Nephron progenitor cell (in vitro differentiated cells): ENCODE data around the gene TMEM156.

Experiments
- DNase-seq: peaks from one replicate; pipeline ENCODE4 v3.0.0; 2021
- H3K27ac Mint-ChIP-seq: 2 replicates; pipeline ENCODE4 v1.8.0; 2021; ENCODE audit warnings: mild to moderate bottlenecking, moderate library complexity, mixed read lengths
- H3K27me3 Mint-ChIP-seq: 2 replicates; pipeline ENCODE4 v1.8.0; 2021; ENCODE audit warnings: mild to moderate bottlenecking, low read depth, mixed read lengths; ENCODE audit not compliant: poor library complexity
- H3K36me3 Mint-ChIP-seq: 2 replicates; pipeline ENCODE4 v1.8.0; 2021; ENCODE audit warnings: low read depth, mixed read lengths
- H3K4me1 Mint-ChIP-seq: 2 replicates; pipeline ENCODE4 v1.8.0; 2021; ENCODE audit warnings: mixed read lengths
- H3K4me3 Mint-ChIP-seq: 2 replicates; pipeline ENCODE4 v1.8.0; 2021; ENCODE audit warnings: mild to moderate bottlenecking, moderate library complexity, mixed read lengths
- H3K9me3 Mint-ChIP-seq: 2 replicates; pipeline ENCODE4 v1.8.0; 2021; ENCODE audit warnings: mild to moderate bottlenecking, moderate library complexity, mixed read lengths
- CTCF ChIP-seq: fragments of 200-600 bp; sonication (generic); IDR thresholded peaks from 2 replicates; pipeline ENCODE4 v1.5.0; 2021; ENCODE audit warnings: antibody characterized with exemption

Gene TMEM156

GRCh38 chr4:38921151-38921550, 111.1 kb downstream of the TMEM156 start:
- H3K4me3 Mint-ChIP-seq: no peak overlapping the region
- DNase-seq: no peak
- no peak for TF ChIP-seq CTCF

DNA sequence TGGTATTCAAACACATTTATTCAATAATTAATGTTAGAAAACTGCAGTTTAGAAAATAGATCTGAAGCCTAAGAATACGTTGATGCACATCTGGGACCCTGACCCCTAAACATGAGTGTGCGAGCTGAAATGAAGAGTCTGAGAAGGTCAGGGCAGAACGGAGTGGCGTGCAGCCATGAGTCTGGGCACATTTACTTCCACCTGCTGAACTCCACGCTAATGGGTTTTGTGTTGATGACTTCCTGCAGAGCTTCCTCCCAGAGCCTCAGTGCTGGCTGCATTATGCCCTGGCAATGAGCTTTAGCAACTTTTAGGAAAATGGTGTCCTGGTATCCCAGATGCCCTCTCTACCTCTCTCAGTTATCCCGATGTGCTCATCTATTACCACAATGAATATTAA, 111.5 kb downstream of the TMEM156 start:
- H3K36me3 Mint-ChIP-seq: peaks cover 8% of the 10 kb centered on the region
- DNase-seq: no peak
- no peaks in the 10 kb centered on the region for H3K9me3 Mint-ChIP-seq
- TF ChIP-seq CTCF: no peak
- no peaks in the 10 kb centered on the region for H3K27me3 Mint-ChIP-seq
- H3K4me3 Mint-ChIP-seq: no peak overlapping the region
- H3K4me1 Mint-ChIP-seq: peaks cover 52% of the 10 kb centered on the region
- H3K27ac Mint-ChIP-seq: no peak overlapping the region

More at GRCh38 chr4:38921151-38921550, 111.1 kb downstream of the TMEM156 start:
- Mint-ChIP-seq H3K9me3 (no peaks in the 10 kb centered on the region), H3K36me3 (peaks cover 3% of the 10 kb centered on the region), H3K4me1 (peaks cover 57% of the 10 kb centered on the region), H3K27ac (no peak overlapping the region), H3K27me3 (no peaks in the 10 kb centered on the region)

DNA sequence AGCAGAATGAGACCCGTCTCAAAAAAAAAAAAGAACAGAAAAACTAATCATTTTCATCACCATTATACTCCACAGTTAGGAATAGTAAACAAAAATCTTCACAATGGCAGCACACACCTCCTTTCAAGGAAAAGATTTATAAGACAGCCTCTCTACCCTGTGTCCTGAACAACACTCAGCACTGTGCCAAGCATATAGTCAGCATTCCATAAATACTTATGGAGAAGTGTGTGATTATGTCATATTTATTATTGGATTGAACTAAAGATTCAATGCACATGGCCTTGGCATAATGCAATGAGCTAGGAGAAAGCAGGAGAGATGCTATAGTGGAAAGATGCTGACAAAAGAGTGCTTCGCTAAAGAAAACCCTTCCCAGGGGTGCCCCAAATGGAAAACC, 112.0 kb downstream of the TMEM156 start:
- DNase-seq: no peak
- H3K4me1 Mint-ChIP-seq: peaks cover 47% of the 10 kb centered on the region
- H3K4me3 Mint-ChIP-seq: no peak overlapping the region
- TF ChIP-seq CTCF: no peak
- no peaks in the 10 kb centered on the region for H3K9me3 Mint-ChIP-seq
- peaks cover 13% of the 10 kb centered on the region for H3K36me3 Mint-ChIP-seq
- H3K27ac Mint-ChIP-seq: no peak overlapping the region
- peaks cover 4% of the 10 kb centered on the region for H3K27me3 Mint-ChIP-seq

DNA sequence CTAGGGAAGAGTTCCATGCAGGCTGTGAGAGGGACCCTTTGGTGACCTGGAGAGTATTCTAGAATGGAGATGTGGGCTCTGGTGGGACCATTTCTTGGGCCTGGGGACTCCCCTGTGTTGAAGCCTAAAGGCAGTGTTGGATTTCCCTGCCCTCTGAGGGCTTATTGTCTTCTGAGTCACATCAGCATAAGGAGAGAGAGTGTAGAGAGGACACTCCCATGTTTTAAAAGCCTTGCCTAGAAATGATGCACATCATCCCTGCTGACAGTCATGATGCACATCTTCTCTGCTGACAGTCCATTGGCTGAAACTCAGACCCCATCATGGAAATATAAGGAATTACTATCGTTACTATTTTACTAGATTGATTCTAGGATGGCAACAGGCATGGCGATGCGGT, 112.7 kb downstream of the TMEM156 start:
- no peak for TF ChIP-seq CTCF
- no peak for DNase-seq
- Mint-ChIP-seq H3K4me3 (no peak overlapping the region), H3K27me3 (peaks cover 5% of the 10 kb centered on the region), H3K4me1 (peaks cover 40% of the 10 kb centered on the region), H3K36me3 (peaks cover 19% of the 10 kb centered on the region), H3K27ac (no peak overlapping the region), H3K9me3 (no peaks in the 10 kb centered on the region)

GRCh38 chr4:38917481-38918025, 114.7 kb downstream of the TMEM156 start:
- Mint-ChIP-seq H3K27me3 (peaks cover 5% of the 10 kb centered on the region), H3K9me3 (no peaks in the 10 kb centered on the region), H3K4me1 (peaks cover 29% of the 10 kb centered on the region), H3K36me3 (peaks cover 26% of the 10 kb centered on the region), H3K27ac (peak overlapping the region; percentile 39), H3K4me3 (no peak overlapping the region)
- no peak for TF ChIP-seq CTCF
- DNase-seq: no peak
